Hepatocyte (in vitro differentiated cells): ENCODE results near the gene MTCH1.

ENCODE experiments used
- EZH2 ChIP-seq: fragments of 200-600 bp; sonication (generic); IDR thresholded peaks from 2 replicates; pipeline ENCODE4 v1.6.1; 2016; ENCODE audit warnings: antibody characterized with exemption, mild to moderate bottlenecking, borderline replicate concordance
- TF ChIP-seq, protein P1 (sequence below): fragments of 200-600 bp; sonication (generic); IDR thresholded peaks from 2 replicates; pipeline ENCODE4 v1.5.1; 2016; ENCODE audit warnings: antibody characterized with exemption, mild to moderate bottlenecking; ENCODE audit not compliant: poor library complexity

DNA sequence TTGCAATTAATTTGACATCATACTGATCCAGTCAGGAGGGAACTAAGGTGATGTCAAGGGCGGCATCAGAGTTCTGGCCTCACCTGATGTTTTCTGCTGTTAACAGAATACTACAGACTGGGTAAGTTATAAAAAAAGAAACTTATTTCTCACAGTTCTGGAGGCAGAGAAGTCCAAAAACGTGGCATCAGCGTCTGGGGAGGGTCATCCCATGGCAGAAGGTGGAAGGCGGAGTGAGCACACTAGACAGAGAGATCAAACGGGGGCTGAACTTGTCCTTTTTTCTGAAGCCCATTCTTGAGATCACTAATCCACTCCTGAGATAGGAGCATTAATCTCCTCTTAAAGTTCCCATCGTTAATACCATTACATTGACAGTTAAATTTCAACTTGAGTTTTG lies 3.3 kb upstream of the MTCH1 start:
- TF ChIP-seq, protein P1, sequence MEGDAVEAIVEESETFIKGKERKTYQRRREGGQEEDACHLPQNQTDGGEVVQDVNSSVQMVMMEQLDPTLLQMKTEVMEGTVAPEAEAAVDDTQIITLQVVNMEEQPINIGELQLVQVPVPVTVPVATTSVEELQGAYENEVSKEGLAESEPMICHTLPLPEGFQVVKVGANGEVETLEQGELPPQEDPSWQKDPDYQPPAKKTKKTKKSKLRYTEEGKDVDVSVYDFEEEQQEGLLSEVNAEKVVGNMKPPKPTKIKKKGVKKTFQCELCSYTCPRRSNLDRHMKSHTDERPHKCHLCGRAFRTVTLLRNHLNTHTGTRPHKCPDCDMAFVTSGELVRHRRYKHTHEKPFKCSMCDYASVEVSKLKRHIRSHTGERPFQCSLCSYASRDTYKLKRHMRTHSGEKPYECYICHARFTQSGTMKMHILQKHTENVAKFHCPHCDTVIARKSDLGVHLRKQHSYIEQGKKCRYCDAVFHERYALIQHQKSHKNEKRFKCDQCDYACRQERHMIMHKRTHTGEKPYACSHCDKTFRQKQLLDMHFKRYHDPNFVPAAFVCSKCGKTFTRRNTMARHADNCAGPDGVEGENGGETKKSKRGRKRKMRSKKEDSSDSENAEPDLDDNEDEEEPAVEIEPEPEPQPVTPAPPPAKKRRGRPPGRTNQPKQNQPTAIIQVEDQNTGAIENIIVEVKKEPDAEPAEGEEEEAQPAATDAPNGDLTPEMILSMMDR = no peak
- TF ChIP-seq EZH2 = no peak
